ENCODE results near the gene CDKN2A. TPM values are rescaled to one million over a fixed set of nuclear protein-coding genes. Genes with fewer than 3 reads are reported as not detected.

The CDKN2A gene
- polyA plus RNA-seq, 4 donors = 0.30 to 2.7 (median 1.9) TPM; not detected in 1

DNA sequence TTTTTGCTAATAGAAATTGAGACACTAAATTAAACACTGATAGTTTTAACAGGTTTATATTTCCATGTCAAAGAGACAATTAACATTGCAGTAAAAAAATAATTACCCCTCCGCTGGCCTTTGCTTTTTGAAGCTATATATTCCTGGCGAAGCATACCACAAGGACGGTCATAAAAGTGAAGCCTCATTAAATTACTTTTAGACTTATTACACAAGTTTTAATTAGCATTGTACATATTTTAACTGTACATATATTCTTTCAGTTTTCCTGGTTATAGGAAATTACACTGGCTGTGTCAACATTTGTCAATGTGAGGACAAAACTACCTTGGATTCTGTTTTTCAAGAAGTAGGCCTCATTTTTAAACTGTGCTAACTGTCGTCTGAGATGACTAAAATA, 1.2 kb downstream of the CDKN2A start:
- FAIRE-seq (no peak), DNase-seq (no peak)
- WGBS, 3 donors = 87 to 93% (median 92%) methylated on average over 4 of the region's 4 CpGs
- H3K4me1 ChIP-seq (ENCODE audit: control insufficient read depth in 3 of 3, insufficient read depth in 2 of 3, low read depth in 1 of 3, low read length in 2 of 3) = peaks cover 0 to 7% (median 0%) of the 10 kb centered on the region in 3 donors
- H3K9me3 ChIP-seq (ENCODE audit: control insufficient read depth in 2 of 2, insufficient read depth in 1 of 2, low read depth in 1 of 2, low read length in 1 of 2) = peaks cover 0 to 6% of the 10 kb centered on the region in 2 donors
- H3K4me3 ChIP-seq (ENCODE audit: low read depth in 1 of 3, low read length in 3 of 3) = no peak overlapping the region
- H3K27me3 ChIP-seq (ENCODE audit: control insufficient read depth in 3 of 3, insufficient read depth in 3 of 3, low read length in 3 of 3) = peaks cover 5 to 79% (median 10%) of the 10 kb centered on the region in 3 donors
- H3K27ac ChIP-seq (ENCODE audit: low read depth in 1 of 3, low read length in 2 of 3) = no peak overlapping the region
- no peaks in the 10 kb centered on the region for H3K36me3 ChIP-seq (ENCODE audit: control insufficient read depth in 3 of 3, insufficient read depth in 2 of 3, low read depth in 1 of 3, low read length in 3 of 3)

DNA sequence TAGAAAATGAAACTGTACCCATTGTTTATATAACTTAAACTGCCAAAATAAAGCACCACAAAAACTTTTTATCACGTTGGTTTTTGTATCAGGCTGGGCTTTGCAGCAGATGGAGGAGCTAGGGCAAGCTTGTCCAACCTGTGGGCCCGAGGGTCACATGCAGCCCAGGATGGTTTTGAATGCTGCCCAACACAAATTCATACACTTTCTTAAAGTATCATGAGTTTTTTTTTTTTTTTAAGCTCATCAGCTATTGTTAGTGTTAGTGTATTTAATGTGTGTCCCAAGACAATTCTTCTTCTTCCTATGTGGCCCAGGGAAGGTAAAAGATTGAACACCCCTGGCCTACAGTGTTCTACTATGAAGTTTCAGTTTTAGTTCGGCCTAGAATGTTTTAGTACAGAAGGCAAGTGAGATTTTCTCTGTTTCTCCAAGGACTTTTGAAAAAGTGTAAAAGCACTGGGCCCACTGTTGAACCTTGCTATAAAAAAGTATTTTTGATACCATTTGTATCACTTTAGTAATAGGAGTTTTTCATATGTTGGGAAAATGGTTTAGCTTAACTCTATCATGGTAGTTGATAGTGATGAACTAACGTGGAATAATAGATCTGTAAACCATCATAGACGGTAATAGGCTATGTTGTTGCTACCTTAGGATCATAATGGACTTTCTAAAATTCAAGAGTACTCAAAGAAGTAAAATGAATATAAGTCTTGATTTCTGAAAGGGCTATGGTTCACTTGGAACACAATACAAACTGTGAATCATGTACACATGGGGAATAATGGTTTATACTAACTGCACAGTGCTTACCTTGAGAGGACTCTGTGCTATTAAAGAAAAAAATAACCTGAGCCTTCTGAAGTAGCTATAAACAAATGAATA, 2.9 kb downstream of the CDKN2A start:
- Histone ChIP-seq H3K36me3 (ENCODE audit: control insufficient read depth in 3 of 3, insufficient read depth in 2 of 3, low read depth in 1 of 3, low read length in 3 of 3) (no peaks in the 10 kb centered on the region), H3K27me3 (ENCODE audit: control insufficient read depth in 3 of 3, insufficient read depth in 3 of 3, low read length in 3 of 3) (peaks cover 5 to 73% (median 10%) of the 10 kb centered on the region in 3 donors), H3K4me1 (ENCODE audit: control insufficient read depth in 3 of 3, insufficient read depth in 2 of 3, low read depth in 1 of 3, low read length in 2 of 3) (peaks cover 0 to 7% (median 0%) of the 10 kb centered on the region in 3 donors), H3K9me3 (ENCODE audit: control insufficient read depth in 2 of 2, insufficient read depth in 1 of 2, low read depth in 1 of 2, low read length in 1 of 2) (peaks cover 0 to 6% of the 10 kb centered on the region in 2 donors), H3K4me3 (ENCODE audit: low read depth in 1 of 3, low read length in 3 of 3) (no peak overlapping the region), H3K27ac (ENCODE audit: low read depth in 1 of 3, low read length in 2 of 3) (no peak overlapping the region)
- FAIRE-seq (no peak), DNase-seq (no peak)
- 81 to 87% (median 83%) methylated on average over 5 of the region's 5 CpGs for WGBS, 3 donors

DNA sequence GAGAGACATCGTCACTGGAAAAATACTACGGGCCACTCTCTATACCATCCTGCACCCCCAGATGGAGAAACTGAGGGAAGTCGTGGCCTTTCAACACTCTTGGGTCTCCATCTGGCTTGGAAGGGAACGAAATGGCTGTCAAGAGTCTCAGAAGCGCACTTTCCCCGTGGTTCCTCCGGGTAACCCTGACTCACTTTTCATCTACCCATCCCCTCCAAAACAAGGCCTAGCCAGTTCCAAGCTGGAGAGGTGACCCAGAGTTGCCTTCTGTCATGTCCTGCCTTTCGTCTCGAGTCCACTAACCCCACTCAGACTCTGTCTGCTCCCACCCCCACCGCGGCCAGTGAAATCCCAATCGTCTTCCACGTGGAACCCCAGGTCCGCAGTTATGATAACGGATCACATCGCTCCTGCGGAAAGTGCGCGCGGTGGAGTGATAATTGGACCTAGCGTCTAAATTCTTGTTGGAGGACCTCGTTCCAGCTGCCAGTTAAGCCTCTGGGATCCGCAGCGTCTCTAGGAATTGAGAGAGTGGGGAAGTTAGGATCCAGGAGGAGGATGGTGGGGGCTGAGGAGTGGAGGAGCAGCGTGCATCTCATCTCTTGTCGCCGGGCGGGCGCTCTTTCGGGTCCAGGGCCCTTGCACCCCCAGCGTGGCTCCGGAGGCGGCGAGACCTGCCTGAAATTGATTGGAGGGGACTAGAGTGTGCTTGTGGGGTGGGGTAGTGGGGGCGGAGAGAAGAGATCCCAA, 4.6 kb downstream of the CDKN2A start:
- H3K36me3 ChIP-seq (ENCODE audit: control insufficient read depth in 3 of 3, insufficient read depth in 2 of 3, low read depth in 1 of 3, low read length in 3 of 3) = no peaks in the 10 kb centered on the region
- DNase-seq = no peak
- WGBS, 3 donors = 18 to 36% (median 24%) methylated on average over 35 of the region's 35 CpGs
- no peak overlapping the region for H3K27ac ChIP-seq (ENCODE audit: low read depth in 1 of 3, low read length in 2 of 3)
- H3K4me3 ChIP-seq (ENCODE audit: low read depth in 1 of 3, low read length in 3 of 3) = no peak overlapping the region
- no peak for FAIRE-seq
- peaks cover 0 to 6% of the 10 kb centered on the region in 2 donors for H3K9me3 ChIP-seq (ENCODE audit: control insufficient read depth in 2 of 2, insufficient read depth in 1 of 2, low read depth in 1 of 2, low read length in 1 of 2)
- H3K4me1 ChIP-seq (ENCODE audit: control insufficient read depth in 3 of 3, insufficient read depth in 2 of 3, low read depth in 1 of 3, low read length in 2 of 3) = no peaks in the 10 kb centered on the region
- H3K27me3 ChIP-seq (ENCODE audit: control insufficient read depth in 3 of 3, insufficient read depth in 3 of 3, low read length in 3 of 3) = peaks cover 5 to 63% (median 10%) of the 10 kb centered on the region in 3 donors

DNA sequence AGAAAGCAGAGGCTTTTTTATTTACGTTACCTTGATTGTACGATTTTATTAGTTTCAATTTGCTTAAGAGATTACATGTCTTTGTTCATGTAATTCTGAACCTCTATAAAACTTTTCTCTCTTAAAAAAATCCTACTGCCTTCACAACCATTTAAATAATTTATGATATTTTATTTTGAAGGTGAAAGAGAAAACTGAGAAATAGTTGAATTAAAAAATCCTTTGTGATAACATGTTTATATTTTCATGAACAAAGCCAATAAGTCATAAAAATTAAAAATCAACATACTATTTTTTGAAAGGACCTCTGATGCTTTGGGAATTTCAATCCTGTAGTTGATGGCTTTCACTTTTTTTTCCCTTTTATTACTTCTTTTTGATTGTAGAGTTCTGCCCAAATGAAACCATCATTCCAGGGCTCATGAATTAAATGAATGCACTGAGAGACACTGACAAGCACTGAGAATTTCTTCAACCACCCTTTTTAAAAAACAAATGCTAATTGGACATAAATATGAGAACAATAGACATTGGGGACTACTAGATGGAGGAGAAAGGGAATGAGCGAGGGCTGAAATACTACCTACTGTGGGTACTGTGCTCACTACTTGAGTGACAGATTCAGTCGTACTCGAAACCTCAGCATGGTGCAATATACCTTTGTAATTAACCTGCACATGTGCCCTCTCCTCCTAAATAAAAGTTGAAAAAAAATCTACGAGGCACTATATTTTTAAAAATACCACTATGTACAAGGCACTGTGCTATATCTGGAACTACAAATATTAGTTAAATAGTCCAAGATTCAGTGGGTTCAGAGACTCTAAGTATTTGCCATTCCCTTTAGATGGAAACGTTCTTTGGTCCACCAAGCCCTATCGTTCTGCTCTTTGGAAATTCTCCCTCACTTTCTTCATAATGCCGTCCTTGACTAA, 5.9 kb downstream of the CDKN2A start:
- DNase-seq (no peak), FAIRE-seq (no peak)
- Histone ChIP-seq H3K9me3 (ENCODE audit: control insufficient read depth in 2 of 2, insufficient read depth in 1 of 2, low read depth in 1 of 2, low read length in 1 of 2) (peaks cover 0 to 6% of the 10 kb centered on the region in 2 donors), H3K4me3 (ENCODE audit: low read depth in 1 of 3, low read length in 3 of 3) (no peak overlapping the region), H3K27me3 (ENCODE audit: control insufficient read depth in 3 of 3, insufficient read depth in 3 of 3, low read length in 3 of 3) (peaks cover 5 to 62% (median 10%) of the 10 kb centered on the region in 3 donors), H3K4me1 (ENCODE audit: control insufficient read depth in 3 of 3, insufficient read depth in 2 of 3, low read depth in 1 of 3, low read length in 2 of 3) (no peaks in the 10 kb centered on the region), H3K27ac (ENCODE audit: low read depth in 1 of 3, low read length in 2 of 3) (no peak overlapping the region), H3K36me3 (ENCODE audit: control insufficient read depth in 3 of 3, insufficient read depth in 2 of 3, low read depth in 1 of 3, low read length in 3 of 3) (no peaks in the 10 kb centered on the region)
- WGBS, 3 donors = 21 to 42% (median 28%) methylated on average over 9 of the region's 9 CpGs

DNA sequence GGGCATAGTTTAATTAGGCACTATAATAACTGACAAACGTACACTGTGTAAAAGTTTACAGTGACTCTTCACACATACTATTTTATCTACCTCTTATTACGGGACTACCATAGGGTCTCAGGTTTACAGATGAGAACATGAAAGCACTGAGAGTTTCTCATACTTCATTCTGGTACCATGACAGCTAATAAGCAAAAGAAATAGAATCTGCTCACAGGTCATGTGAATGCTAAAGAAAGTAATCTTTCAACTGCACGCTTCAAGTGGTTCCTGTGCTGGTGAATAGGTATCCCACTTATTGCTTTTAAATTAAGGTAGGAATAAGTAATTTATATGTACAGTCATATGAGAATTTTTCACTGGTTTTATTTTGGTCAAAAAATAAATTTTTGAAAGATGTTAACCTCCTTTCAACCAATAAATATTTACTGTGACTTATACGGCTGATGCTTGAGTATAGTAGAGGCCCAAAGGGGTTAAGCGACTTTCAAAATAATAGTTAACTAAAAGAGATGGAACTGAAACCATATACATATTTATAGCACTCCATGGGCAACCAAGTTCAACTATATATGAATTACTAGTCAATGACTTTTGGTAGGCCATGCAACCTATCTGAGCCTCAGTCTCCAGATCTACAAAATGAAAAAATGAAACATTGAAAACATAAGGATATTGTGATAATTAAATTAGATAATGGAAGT, 8.1 kb downstream of the CDKN2A start:
- DNase-seq = no peak
- Histone ChIP-seq H3K27me3 (ENCODE audit: control insufficient read depth in 3 of 3, insufficient read depth in 3 of 3, low read length in 3 of 3) (peaks cover 5 to 63% (median 10%) of the 10 kb centered on the region in 3 donors), H3K4me1 (ENCODE audit: control insufficient read depth in 3 of 3, insufficient read depth in 2 of 3, low read depth in 1 of 3, low read length in 2 of 3) (no peaks in the 10 kb centered on the region), H3K27ac (ENCODE audit: low read depth in 1 of 3, low read length in 2 of 3) (no peak overlapping the region), H3K9me3 (ENCODE audit: control insufficient read depth in 2 of 2, insufficient read depth in 1 of 2, low read depth in 1 of 2, low read length in 1 of 2) (peaks cover 0 to 6% of the 10 kb centered on the region in 2 donors), H3K36me3 (ENCODE audit: control insufficient read depth in 3 of 3, insufficient read depth in 2 of 3, low read depth in 1 of 3, low read length in 3 of 3) (no peaks in the 10 kb centered on the region), H3K4me3 (ENCODE audit: low read depth in 1 of 3, low read length in 3 of 3) (no peak overlapping the region)
- 58 to 65% (median 62%) methylated on average over 5 of the region's 5 CpGs for WGBS, 3 donors
- no peak for FAIRE-seq

DNA sequence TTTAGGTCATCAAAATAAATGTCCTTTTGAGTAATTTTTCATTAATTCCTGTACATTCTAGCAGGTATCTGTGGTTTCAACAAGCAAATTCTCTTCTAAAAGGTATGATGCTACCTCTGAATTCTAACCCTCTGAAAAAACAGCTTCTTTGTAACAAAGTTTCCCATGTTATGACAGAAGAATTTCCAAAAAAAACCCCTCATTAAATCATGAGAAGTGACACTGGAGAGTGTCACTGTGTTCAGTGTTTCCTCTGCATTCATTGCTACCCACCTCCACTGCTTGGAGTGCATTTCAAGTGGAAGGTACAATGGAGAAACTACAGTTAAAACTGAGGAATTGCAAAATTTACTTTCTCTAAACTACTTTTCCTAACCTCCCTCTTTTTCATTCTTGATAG, 10.1 kb downstream of the CDKN2A start:
- FAIRE-seq (no peak), DNase-seq (no peak)
- no peak overlapping the region for H3K27ac ChIP-seq (ENCODE audit: low read depth in 1 of 3, low read length in 2 of 3)
- peaks cover under 1 to 57% (median 2%) of the 10 kb centered on the region in 3 donors for H3K27me3 ChIP-seq (ENCODE audit: control insufficient read depth in 3 of 3, insufficient read depth in 3 of 3, low read length in 3 of 3)
- H3K36me3 ChIP-seq (ENCODE audit: control insufficient read depth in 3 of 3, insufficient read depth in 2 of 3, low read depth in 1 of 3, low read length in 3 of 3) = no peaks in the 10 kb centered on the region
- no peak overlapping the region for H3K4me3 ChIP-seq (ENCODE audit: low read depth in 1 of 3, low read length in 3 of 3)
- H3K9me3 ChIP-seq (ENCODE audit: control insufficient read depth in 2 of 2, insufficient read depth in 1 of 2, low read depth in 1 of 2, low read length in 1 of 2) = no peaks in the 10 kb centered on the region
- H3K4me1 ChIP-seq (ENCODE audit: control insufficient read depth in 3 of 3, insufficient read depth in 2 of 3, low read depth in 1 of 3, low read length in 2 of 3) = no peaks in the 10 kb centered on the region

DNA sequence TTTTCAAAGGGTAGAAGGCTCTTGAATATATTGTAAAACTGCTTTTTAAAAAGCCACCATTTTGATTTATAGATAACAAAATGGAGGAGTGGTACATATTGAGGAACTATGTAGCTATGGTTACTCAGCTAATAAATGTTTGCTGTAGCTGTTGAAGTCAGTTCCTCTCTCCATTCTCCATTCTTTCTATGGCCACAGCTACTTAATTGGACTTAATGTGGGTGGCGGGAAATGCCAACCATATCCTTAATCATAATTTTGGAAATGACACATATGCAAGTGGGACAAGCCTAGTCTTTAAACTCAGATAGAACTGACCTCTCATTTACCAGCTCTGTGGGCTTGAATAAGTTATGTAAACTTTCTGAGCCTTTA, 10.6 kb downstream of the CDKN2A start:
- H3K36me3 ChIP-seq (ENCODE audit: control insufficient read depth in 3 of 3, insufficient read depth in 2 of 3, low read depth in 1 of 3, low read length in 3 of 3) = no peaks in the 10 kb centered on the region
- H3K27ac ChIP-seq (ENCODE audit: low read depth in 1 of 3, low read length in 2 of 3) = no peak overlapping the region
- H3K27me3 ChIP-seq (ENCODE audit: control insufficient read depth in 3 of 3, insufficient read depth in 3 of 3, low read length in 3 of 3) = peaks cover 2 to 57% (median 3%) of the 10 kb centered on the region in 3 donors
- DNase-seq (no peak), FAIRE-seq (no peak)
- WGBS, 3 donors = 50 to 72% (median 67%) methylated on average over 1 of the region's 1 CpG
- no peak overlapping the region for H3K4me3 ChIP-seq (ENCODE audit: low read depth in 1 of 3, low read length in 3 of 3)
- H3K4me1 ChIP-seq (ENCODE audit: control insufficient read depth in 3 of 3, insufficient read depth in 2 of 3, low read depth in 1 of 3, low read length in 2 of 3) = no peaks in the 10 kb centered on the region
- no peaks in the 10 kb centered on the region for H3K9me3 ChIP-seq (ENCODE audit: control insufficient read depth in 2 of 2, insufficient read depth in 1 of 2, low read depth in 1 of 2, low read length in 1 of 2)
